ENCODE data around the gene KBTBD12.

DNA sequence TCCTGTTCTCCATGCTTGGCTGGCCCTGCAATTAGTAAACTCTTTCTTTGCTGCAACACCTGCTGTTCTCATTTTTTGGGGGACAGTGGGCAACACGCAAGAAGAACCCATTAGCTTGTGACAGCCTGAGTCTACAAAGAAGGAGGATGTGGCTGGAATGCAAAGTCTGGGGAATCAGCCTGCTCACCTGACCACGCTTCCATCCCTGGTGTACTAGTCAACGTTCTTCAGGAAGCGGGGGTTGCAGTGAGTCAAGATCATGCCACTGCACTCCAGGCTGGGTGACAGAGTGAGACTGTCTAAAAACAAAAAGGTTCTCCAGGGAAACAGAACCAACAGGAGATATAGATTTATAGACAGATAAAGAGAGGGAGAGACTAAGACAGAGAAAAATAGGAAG is 27.7 kb upstream of the KBTBD12 start:
- TF ChIP-seq, protein P1, sequence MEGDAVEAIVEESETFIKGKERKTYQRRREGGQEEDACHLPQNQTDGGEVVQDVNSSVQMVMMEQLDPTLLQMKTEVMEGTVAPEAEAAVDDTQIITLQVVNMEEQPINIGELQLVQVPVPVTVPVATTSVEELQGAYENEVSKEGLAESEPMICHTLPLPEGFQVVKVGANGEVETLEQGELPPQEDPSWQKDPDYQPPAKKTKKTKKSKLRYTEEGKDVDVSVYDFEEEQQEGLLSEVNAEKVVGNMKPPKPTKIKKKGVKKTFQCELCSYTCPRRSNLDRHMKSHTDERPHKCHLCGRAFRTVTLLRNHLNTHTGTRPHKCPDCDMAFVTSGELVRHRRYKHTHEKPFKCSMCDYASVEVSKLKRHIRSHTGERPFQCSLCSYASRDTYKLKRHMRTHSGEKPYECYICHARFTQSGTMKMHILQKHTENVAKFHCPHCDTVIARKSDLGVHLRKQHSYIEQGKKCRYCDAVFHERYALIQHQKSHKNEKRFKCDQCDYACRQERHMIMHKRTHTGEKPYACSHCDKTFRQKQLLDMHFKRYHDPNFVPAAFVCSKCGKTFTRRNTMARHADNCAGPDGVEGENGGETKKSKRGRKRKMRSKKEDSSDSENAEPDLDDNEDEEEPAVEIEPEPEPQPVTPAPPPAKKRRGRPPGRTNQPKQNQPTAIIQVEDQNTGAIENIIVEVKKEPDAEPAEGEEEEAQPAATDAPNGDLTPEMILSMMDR (conservative IDR thresholded peaks at IDR 0.05 in 1 of 2, IDR thresholded peaks at IDR 0.05 in 1 of 2; ENCODE audit: low read depth in 1 of 2, low read length in 2 of 2), result no peak
- TF ChIP-seq EZH2 (IDR thresholded peaks at IDR 0.05; ENCODE audit: low read length, missing control alignments), result no peak

Data from fibroblast of lung (primary cell).